Stomach (tissue), 4 donors: ENCODE results near the gene PLCH2.

Source experiments
- CTCF ChIP-seq, 7 experiments: fragments of 450-650 bp in 4 of 7; fragments of 200-600 bp in 3 of 7; sonication (generic) in 3 of 7; IDR thresholded peaks; one replicate each; pipeline ENCODE4 v1.5.1; 2016 to 2019; ENCODE audit warnings: antibody characterized with exemption in 7 of 7, control low read depth in 2 of 7, mild to moderate bottlenecking in 1 of 7
- EP300 ChIP-seq: sonication (generic); formaldehyde crosslinking; IDR thresholded peaks from one replicate; pipeline ENCODE4 v1.6.1; 2017; ENCODE audit warnings: antibody characterized with exemption
- POLR2AphosphoS5 ChIP-seq, 3 donors: sonication (generic); formaldehyde crosslinking; IDR thresholded peaks; one replicate each; pipeline ENCODE4 v1.6.1; 2016; ENCODE audit warnings: antibody characterized with exemption in 3 of 3

- TF ChIP-seq CTCF (IDR thresholded peaks at IDR 0.05): no peak
- TF ChIP-seq POLR2AphosphoS5 (IDR thresholded peaks at IDR 0.05): no peak
- TF ChIP-seq EP300: no peak
Observed at GRCh38 chr1:2501041-2501819, 25.1 kb downstream of the PLCH2 start.
